ENCODE results near the gene OR13J1. TPM values are rescaled to one million over a fixed set of nuclear protein-coding genes. Genes with fewer than 3 reads are reported as not detected.

The OR13J1 gene
- total RNA-seq, 1 donor from 2014 or later, result not detected

DNA sequence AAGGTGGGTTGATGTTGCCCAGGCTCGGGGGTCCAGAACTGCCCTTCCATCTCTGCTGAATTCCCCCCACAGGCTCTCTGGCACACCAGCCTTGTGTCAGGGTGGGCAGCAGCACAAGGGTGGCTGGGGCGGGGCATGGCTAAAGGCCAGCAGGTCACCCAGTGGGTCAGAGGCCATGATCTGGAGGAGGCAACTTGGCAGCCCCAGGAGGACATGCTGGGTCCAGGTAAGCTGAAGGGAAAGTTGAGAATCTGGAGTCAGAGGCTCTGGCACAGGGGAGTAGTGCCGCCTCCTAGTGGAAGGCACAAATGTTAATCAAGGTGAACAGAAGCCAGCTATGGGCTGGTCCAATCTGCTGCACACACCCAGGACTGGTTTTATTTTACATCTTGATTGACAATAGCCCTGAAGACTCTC is 35.0 kb downstream of the OR13J1 start:
- DNase-seq (ENCODE audit: low read depth in 2 of 2), result peak in 1 of 2 donors; percentile 12

DNA sequence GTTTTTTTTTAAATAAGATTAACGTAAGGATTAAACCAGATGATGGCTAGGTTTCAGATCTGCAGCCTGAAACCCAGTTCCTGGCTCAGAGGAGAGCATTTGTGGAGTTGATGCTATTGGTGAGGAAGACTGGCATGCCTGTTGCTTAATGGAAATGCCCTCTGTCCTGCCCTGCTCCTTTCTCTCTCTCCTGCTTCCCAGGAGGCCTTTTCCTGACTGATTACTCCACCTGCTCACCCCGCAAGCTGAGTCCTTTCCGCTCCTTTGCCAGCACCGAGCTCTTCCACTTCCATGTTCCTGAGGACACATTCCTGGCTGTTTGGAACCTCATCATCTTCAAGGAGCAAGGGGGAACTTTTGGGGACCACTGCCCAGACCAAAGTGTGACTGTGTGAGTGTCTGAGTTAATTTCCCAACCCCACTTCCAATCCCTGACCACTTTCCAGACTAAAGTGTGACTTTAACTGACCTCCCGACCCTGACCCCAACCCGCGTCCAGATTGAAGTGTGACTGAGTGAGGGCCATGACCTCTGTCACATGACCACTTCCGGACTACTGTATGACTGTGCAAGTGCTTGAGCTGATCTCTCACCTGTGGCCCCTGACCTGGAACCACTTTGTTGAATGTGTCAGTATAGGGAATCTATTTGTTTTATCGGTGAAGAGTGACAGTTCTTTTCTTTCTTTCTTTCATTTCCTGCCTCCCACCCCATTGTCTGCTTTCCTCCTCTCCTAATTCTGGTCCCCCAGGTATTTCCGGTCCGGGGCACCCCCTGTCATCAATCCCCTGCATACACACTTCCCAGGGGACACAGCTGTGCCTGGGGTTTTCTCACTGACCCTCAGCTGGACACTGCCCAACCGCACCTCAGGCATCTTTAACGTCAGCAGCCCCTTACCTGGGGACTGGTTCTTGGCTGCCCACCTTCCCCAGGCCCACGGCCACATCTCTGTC is 35.7 kb downstream of the OR13J1 start:
- no peak for DNase-seq (ENCODE audit: low read depth in 2 of 2)

DNA sequence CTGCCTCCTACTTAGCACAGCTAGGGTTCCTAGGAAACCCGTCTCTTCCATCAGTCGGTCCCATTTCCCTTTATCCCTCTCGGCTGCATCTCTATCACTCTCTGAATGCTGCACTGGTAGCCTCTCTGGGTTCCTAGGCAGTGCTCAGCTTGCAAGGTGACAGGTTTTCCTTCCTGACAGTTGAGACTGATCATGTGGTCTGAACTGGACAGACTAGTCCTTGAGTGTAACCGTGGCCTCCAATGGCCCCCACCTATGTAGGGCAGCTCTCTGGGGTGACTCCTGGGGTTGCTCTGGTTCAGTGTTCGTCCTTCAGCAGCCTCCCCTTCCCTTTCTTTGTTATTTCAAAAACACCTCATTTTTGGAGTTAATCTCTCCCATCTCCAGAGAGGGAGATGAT is 37.4 kb downstream of the OR13J1 start:
- no peak for DNase-seq (ENCODE audit: low read depth in 2 of 2)

- no peak for DNase-seq (ENCODE audit: low read depth in 2 of 2)
These were observed 39.2 kb downstream of the OR13J1 start for GRCh38 chr9:35831040-35831439.

GRCh38 chr9:35829764-35830096 is 40.5 kb downstream of the OR13J1 start:
- DNase-seq (ENCODE audit: low read depth in 2 of 2), result no peak

DNA sequence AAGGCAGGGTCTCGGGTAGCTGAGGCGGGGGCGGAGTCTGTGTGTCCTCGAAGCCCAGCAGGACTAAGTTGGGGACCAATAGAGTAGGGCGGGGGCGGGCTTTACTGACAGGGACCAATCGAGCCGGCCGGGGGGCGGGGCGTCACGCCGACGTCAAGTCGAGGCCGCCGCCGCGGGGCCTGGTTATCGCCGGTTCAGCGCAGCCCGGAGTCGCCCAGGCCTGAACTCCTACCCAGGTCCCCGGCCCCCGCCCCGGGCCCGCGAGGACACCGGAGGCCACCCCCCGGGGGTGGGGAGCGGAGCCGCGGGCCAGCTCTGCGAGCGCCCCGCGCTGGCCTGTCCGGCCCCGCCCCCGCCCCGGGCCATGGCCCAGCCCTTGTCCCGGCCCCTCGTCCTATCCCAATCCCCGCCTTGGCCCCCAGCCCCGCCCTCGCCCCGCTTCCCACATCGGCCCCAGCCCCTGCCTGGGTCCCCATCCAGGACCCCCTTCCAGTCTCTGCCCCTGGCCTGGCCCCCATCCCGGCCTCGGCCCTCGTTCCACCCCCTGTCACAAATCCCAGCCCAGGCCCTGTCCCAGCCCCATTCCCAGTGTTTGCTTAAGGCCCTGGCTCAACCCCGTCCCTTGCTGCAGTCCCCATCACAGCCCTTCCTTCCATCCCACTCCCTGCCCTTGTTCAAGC is 41.0 kb downstream of the OR13J1 start, which contains the start of gene TMEM8B:
TSS of gene TMEM8B (plus strand) at position 145 of the 680 bp plus-strand sequence. CDS start at position 365, 220 bp downstream.
- peak; percentile 64 to 91 for DNase-seq (ENCODE audit: low read depth in 2 of 2)

- DNase-seq (ENCODE audit: low read depth in 2 of 2), result no peak
These were observed 41.5 kb downstream of the OR13J1 start, which contains the start of gene FAM221B for GRCh38 chr9:35828716-35829083. FAM221B (minus strand) TSS chr9:35828732; CDS start chr9:35826161, 2,571 bp downstream.

GRCh38 chr9:35827486-35827885 is 42.7 kb downstream of the OR13J1 start:
- DNase-seq (ENCODE audit: low read depth in 2 of 2), result no peak

GRCh38 chr9:35826071-35826701 is 44.0 kb downstream of the OR13J1 start:
- peak; percentile 55 to 71 for DNase-seq (ENCODE audit: low read depth in 2 of 2)

- no peak for DNase-seq (ENCODE audit: low read depth in 2 of 2)
These were observed 47.3 kb downstream of the OR13J1 start for GRCh38 chr9:35822926-35823325.

GRCh38 chr9:35820076-35820475 is 50.1 kb downstream of the OR13J1 start:
- DNase-seq (ENCODE audit: low read depth in 2 of 2), result no peak

Other genes with a start within 250 kb of the OR13J1 start
- gene SIT1, start 219.5 kb downstream of the OR13J1 start, total RNA-seq, result not detected in 2 replicates
- gene RMRP, start 212.4 kb downstream of the OR13J1 start, total RNA-seq, result 194,626 and 272,621 TPM in 2 replicates
- gene CCDC107, start 212.1 kb downstream of the OR13J1 start, total RNA-seq, result 7.7 and 10.9 TPM in 2 replicates
- 0.51 and 1.0 TPM in 2 replicates for gene ARHGEF39, start 205.2 kb downstream of the OR13J1 start, total RNA-seq
- gene CA9, start 196.5 kb downstream of the OR13J1 start, total RNA-seq, result 0.13 TPM in 2 replicates
- gene TPM2, start 180.5 kb downstream of the OR13J1 start, total RNA-seq, result 4.4 and 6.2 TPM in 2 replicates
- 230 and 315 TPM in 2 replicates for gene TLN1, start 138.2 kb downstream of the OR13J1 start, total RNA-seq
- gene CREB3, start 137.7 kb downstream of the OR13J1 start, total RNA-seq, result 35.5 and 39.9 TPM in 2 replicates
- 66.6 and 78.1 TPM in 2 replicates for gene GBA2, start 121.2 kb downstream of the OR13J1 start, total RNA-seq
- 9.0 and 11.3 TPM in 2 replicates for gene RGP1, start 121.1 kb downstream of the OR13J1 start, total RNA-seq
- 142 and 187 TPM in 2 replicates for gene MSMP, start 116.1 kb downstream of the OR13J1 start, total RNA-seq
- gene NPR2, start 78.8 kb downstream of the OR13J1 start, total RNA-seq, result 1.1 and 1.5 TPM in 2 replicates
- gene SPAG8, start 58.1 kb downstream of the OR13J1 start, total RNA-seq, result not detected in 2 replicates
- 4.4 and 9.9 TPM in 2 replicates for gene HINT2, start 55.4 kb downstream of the OR13J1 start, total RNA-seq
- not detected in 2 replicates for gene FAM221B, start 41.7 kb downstream of the OR13J1 start, total RNA-seq
- gene TMEM8B, start 41.2 kb downstream of the OR13J1 start, total RNA-seq, result 0.13 and 0.25 TPM in 2 replicates
- 2.6 and 3.3 TPM in 2 replicates for gene HRCT1, start 35.8 kb upstream of the OR13J1 start, total RNA-seq
- gene SPAAR, start 39.1 kb upstream of the OR13J1 start, total RNA-seq, result 0.76 and 2.8 TPM in 2 replicates
- not detected in 2 replicates for gene OR2S2, start 87.8 kb upstream of the OR13J1 start, total RNA-seq
- 21.7 and 32.9 TPM in 2 replicates for gene RECK, start 166.5 kb upstream of the OR13J1 start, total RNA-seq

Data from dermis microvascular lymphatic vessel endothelial cell (primary cell).